ENCODE data around the gene GTPBP2. TPM values are rescaled to one million over a fixed set of nuclear protein-coding genes. Genes with fewer than 3 reads are reported as not detected.

The GTPBP2 gene
- total RNA-seq, 1 experiment from 2014 or later: 72.2 TPM

DNA sequence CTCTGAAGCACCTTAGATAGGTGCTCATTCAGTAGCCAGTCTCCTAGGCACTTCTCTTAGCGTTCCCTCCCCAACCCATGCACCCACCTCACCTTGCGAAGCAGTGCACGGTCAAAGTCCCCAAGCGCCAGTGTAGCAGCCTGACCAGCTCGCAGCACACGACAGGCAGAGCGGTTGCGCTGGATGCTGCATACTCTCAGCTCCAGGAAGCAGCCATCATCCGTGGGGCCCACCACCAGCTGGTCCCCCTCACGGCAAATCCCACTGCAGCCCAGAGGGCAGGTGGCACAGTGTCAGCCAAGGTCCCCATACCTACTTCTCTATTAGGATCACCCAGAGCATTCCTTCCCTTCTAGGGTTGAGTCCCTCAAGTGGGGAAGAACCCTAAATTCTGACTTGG, 6.5 kb downstream of the GTPBP2 start:
- H3K23ac ChIP-seq (ENCODE audit: insufficient read length, low read depth, low read length): no peak overlapping the region
- no peak for DNase-seq

More for the DNA sequence above, 6.5 kb downstream of the GTPBP2 start:
- Mint-ChIP-seq H3K4me1 (peaks cover under 1 to 8% of the 10 kb centered on the region in 2 experiments; a peak in 3 of 4 replicates), H3K4me3 (no peak overlapping the region), H3K9me3 (no peaks in the 10 kb centered on the region), H3K36me3 (ENCODE audit: insufficient read depth in 1 of 3, low read depth in 3 of 3) (peaks cover 47 to 78% (median 75%) of the 10 kb centered on the region in 3 experiments; a peak in 6 of 7 replicates), H3K27me3 (ENCODE audit: low read depth) (no peaks in the 10 kb centered on the region), H3K27ac (no peak overlapping the region)
- H3K4me1 ChIP-seq (ENCODE audit: insufficient read depth, low read length): no peaks in the 10 kb centered on the region
- TF ChIP-seq, protein P1, sequence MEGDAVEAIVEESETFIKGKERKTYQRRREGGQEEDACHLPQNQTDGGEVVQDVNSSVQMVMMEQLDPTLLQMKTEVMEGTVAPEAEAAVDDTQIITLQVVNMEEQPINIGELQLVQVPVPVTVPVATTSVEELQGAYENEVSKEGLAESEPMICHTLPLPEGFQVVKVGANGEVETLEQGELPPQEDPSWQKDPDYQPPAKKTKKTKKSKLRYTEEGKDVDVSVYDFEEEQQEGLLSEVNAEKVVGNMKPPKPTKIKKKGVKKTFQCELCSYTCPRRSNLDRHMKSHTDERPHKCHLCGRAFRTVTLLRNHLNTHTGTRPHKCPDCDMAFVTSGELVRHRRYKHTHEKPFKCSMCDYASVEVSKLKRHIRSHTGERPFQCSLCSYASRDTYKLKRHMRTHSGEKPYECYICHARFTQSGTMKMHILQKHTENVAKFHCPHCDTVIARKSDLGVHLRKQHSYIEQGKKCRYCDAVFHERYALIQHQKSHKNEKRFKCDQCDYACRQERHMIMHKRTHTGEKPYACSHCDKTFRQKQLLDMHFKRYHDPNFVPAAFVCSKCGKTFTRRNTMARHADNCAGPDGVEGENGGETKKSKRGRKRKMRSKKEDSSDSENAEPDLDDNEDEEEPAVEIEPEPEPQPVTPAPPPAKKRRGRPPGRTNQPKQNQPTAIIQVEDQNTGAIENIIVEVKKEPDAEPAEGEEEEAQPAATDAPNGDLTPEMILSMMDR (conservative IDR thresholded peaks at IDR 0.05): no peak
- WGBS (ENCODE audit: extremely low coverage, insufficient read length, low lambda C conversion rate): no CpG with 5 or more reads among the region's 10 CpGs
- no peak overlapping the region for H3K56ac ChIP-seq (ENCODE audit: insufficient read length, low read depth, low read length)
- no peak overlapping the region for H2BK20ac ChIP-seq (ENCODE audit: low read depth, low read length, poor library complexity, severe bottlenecking)
- no peak overlapping the region for H2BK5ac ChIP-seq (ENCODE audit: insufficient read length, low read length)
- H3K4me2 ChIP-seq (ENCODE audit: insufficient read depth, insufficient read length, low read length): no peak overlapping the region
- H4K8ac ChIP-seq (replicated peaks; ENCODE audit: insufficient read length, low read depth, low read length): no peak overlapping the region
- H3K27me3 ChIP-seq (ENCODE audit: insufficient read depth, low read length): no peaks in the 10 kb centered on the region
- no peak overlapping the region for H3K27ac ChIP-seq (ENCODE audit: insufficient read length, low read depth, low read length)
- H3K9ac ChIP-seq (ENCODE audit: extremely low read depth, insufficient read length, low read length): no peak overlapping the region
- no peak overlapping the region for H3K4ac ChIP-seq (ENCODE audit: low read depth, low read length)
- no peak overlapping the region for H3K18ac ChIP-seq (ENCODE audit: insufficient read length, low read depth, low read length)
- H3K79me1 ChIP-seq (ENCODE audit: insufficient read depth, low read depth, low read length, poor library complexity, severe bottlenecking): peaks cover 6% of the 10 kb centered on the region
- H2BK120ac ChIP-seq (ENCODE audit: low read depth, low read length, poor library complexity, severe bottlenecking): no peak overlapping the region
- no peak overlapping the region for H2BK12ac ChIP-seq (ENCODE audit: insufficient read length, low read depth, low read length)
- no peak overlapping the region for H4K5ac ChIP-seq (ENCODE audit: insufficient read length, low read depth, low read length)
- no peak overlapping the region for H2AFZ ChIP-seq (ENCODE audit: low read length)
- no peaks in the 10 kb centered on the region for H4K20me1 ChIP-seq (ENCODE audit: control insufficient read depth, insufficient read depth, insufficient read length)
- H2BK15ac ChIP-seq (ENCODE audit: low read depth, low read length): no peak overlapping the region
- H3T11ph ChIP-seq (ENCODE audit: low read length): no peak overlapping the region
- no peaks in the 10 kb centered on the region for H3K9me3 ChIP-seq (ENCODE audit: control insufficient read depth, low read depth, low read length)
- H3K14ac ChIP-seq (ENCODE audit: insufficient read depth, low read length): no peak overlapping the region
- no peaks in the 10 kb centered on the region for H3K23me2 ChIP-seq (ENCODE audit: insufficient read length, low read depth, low read length, poor library complexity, severe bottlenecking)
- H3K79me2 ChIP-seq (ENCODE audit: insufficient read depth, low read length): no peaks in the 10 kb centered on the region
- H4K91ac ChIP-seq (ENCODE audit: insufficient read length, low read depth, low read length): no peak overlapping the region
- H2AK5ac ChIP-seq (ENCODE audit: insufficient read length, low read length): no peak overlapping the region
